Fibroblast of lung (primary cell): ENCODE results near the gene SULF2. TPM values are rescaled to one million over a fixed set of nuclear protein-coding genes. Genes with fewer than 3 reads are reported as not detected.

Experiments
- DNase-seq, 2 donors: peaks; one replicate each; pipeline versions ENCODE4 v3.0.0 to v3.0.0-alpha.2; 2010; ENCODE audit warnings: low read depth in 2 of 2
- H2AFZ ChIP-seq: 2 replicates; pipeline ENCODE4 v1.5.1; 2012; ENCODE audit warnings: low read length, control low read depth, inconsistent platforms
- H3K27ac ChIP-seq: 2 replicates; pipeline ENCODE4 v1.5.1; 2011; ENCODE audit warnings: low read length, control low read depth; ENCODE audit not compliant: insufficient read depth
- H3K27me3 ChIP-seq: 2 replicates; pipeline ENCODE4 v1.5.1; 2011; ENCODE audit warnings: mild to moderate bottlenecking, low read length; ENCODE audit not compliant: control insufficient read depth, insufficient read depth
- H3K36me3 ChIP-seq: 2 replicates; pipeline ENCODE4 v1.5.1; 2011; ENCODE audit warnings: low read length; ENCODE audit not compliant: control insufficient read depth, insufficient read depth
- H3K4me1 ChIP-seq: 2 replicates; pipeline ENCODE4 v1.5.1; 2011; ENCODE audit warnings: low read length; ENCODE audit not compliant: control insufficient read depth, insufficient read depth; ENCODE audit errors: extremely low read depth
- H3K4me2 ChIP-seq: 2 replicates; pipeline ENCODE4 v1.5.1; 2011; ENCODE audit warnings: low read length, control low read depth; ENCODE audit not compliant: insufficient read depth; ENCODE audit errors: extremely low read depth
- H3K4me3 ChIP-seq, 4 experiments: fragments of 200-600 bp in 1 of 4; sonication (generic) in 1 of 4; replicated peaks in 1 of 4; 2 replicates each; pipeline ENCODE4 v1.5.1; 2011 to 2016; ENCODE audit warnings: low read length in 4 of 4, low read depth in 3 of 4, mild to moderate bottlenecking in 3 of 4, control low read depth in 2 of 4, inconsistent platforms in 1 of 4, mixed read lengths in 1 of 4; ENCODE audit not compliant: insufficient read depth in 1 of 4; ENCODE audit errors: control extremely low read depth in 1 of 4
- H3K79me2 ChIP-seq: 2 replicates; pipeline ENCODE4 v1.5.1; 2012; ENCODE audit warnings: mild to moderate bottlenecking, low read length, inconsistent platforms; ENCODE audit not compliant: control insufficient read depth, insufficient read depth
- H3K9ac ChIP-seq: 2 replicates; pipeline ENCODE4 v1.5.1; 2011; ENCODE audit warnings: mild to moderate bottlenecking, low read length, control low read depth; ENCODE audit not compliant: insufficient read depth
- H3K9me3 ChIP-seq: 2 replicates; pipeline ENCODE4 v1.5.1; 2012; ENCODE audit warnings: low read depth, low read length; ENCODE audit not compliant: control insufficient read depth, insufficient read depth
- H4K20me1 ChIP-seq: 2 replicates; pipeline ENCODE4 v1.5.1; 2011; ENCODE audit warnings: low read length; ENCODE audit not compliant: control insufficient read depth, insufficient read depth; ENCODE audit errors: extremely low read depth
- EZH2 ChIP-seq: IDR thresholded peaks from 2 replicates; pipeline ENCODE4 v1.5.1; 2012; ENCODE audit warnings: low read length, control low read depth, mild to moderate bottlenecking; ENCODE audit errors: missing control alignments
- polyA plus RNA-seq, 2 donors: library from polyadenylated mRNA; depleted of rRNA in 1 of 2; stranded (reverse) in 1 of 2; unstranded in 1 of 2; fragments of >200 nt; gene quantifications; 2 replicates each; pipeline ENCODE4 v1.2.1, GENCODE V29; 2011 to 2012; ENCODE audit warnings: missing spikeins in 1 of 2
- total RNA-seq: library from RNA; depleted of rRNA; stranded (reverse); fragments of >200 nt; gene quantifications from 2 replicates; pipeline ENCODE4 v1.2.1, GENCODE V29; 2014
- TF ChIP-seq, protein P1 (sequence below), 2 donors: IDR thresholded peaks in 1 of 2; conservative IDR thresholded peaks in 1 of 2; 1 replicate in 1 of 2; 2 replicates in 1 of 2; pipeline ENCODE4 v1.5.1; 2011 to 2012; ENCODE audit warnings: low read length in 2 of 2, control low read depth in 1 of 2, inconsistent platforms in 1 of 2, low read depth in 1 of 2, mild to moderate bottlenecking in 1 of 2

The SULF2 gene
- total and polyA plus RNA-seq, 2 donors (not counting 1 experiment from before 2014, with no cell fraction given), result 0.26 to 9.6 TPM

GRCh38 chr20:47748069-47748468 is 37.2 kb downstream of the SULF2 start:
- H3K4me3 ChIP-seq, result no peak overlapping the region
- DNase-seq, result no peak
- no peak overlapping the region for H3K27ac ChIP-seq
- H4K20me1 ChIP-seq, result no peaks in the 10 kb centered on the region
- no peaks in the 10 kb centered on the region for H3K27me3 ChIP-seq
- no peaks in the 10 kb centered on the region for H3K9me3 ChIP-seq
- TF ChIP-seq, protein P1, sequence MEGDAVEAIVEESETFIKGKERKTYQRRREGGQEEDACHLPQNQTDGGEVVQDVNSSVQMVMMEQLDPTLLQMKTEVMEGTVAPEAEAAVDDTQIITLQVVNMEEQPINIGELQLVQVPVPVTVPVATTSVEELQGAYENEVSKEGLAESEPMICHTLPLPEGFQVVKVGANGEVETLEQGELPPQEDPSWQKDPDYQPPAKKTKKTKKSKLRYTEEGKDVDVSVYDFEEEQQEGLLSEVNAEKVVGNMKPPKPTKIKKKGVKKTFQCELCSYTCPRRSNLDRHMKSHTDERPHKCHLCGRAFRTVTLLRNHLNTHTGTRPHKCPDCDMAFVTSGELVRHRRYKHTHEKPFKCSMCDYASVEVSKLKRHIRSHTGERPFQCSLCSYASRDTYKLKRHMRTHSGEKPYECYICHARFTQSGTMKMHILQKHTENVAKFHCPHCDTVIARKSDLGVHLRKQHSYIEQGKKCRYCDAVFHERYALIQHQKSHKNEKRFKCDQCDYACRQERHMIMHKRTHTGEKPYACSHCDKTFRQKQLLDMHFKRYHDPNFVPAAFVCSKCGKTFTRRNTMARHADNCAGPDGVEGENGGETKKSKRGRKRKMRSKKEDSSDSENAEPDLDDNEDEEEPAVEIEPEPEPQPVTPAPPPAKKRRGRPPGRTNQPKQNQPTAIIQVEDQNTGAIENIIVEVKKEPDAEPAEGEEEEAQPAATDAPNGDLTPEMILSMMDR (conservative IDR thresholded peaks at IDR 0.05 in 1 of 2, IDR thresholded peaks at IDR 0.05 in 1 of 2; ENCODE audit: low read depth in 1 of 2, low read length in 2 of 2), result no peak
- TF ChIP-seq EZH2, result no peak
- H3K9ac ChIP-seq, result no peak overlapping the region
- no peaks in the 10 kb centered on the region for H3K36me3 ChIP-seq
- H2AFZ ChIP-seq, result no peak overlapping the region
- no peak overlapping the region for H3K4me2 ChIP-seq
- H3K4me1 ChIP-seq, result no peaks in the 10 kb centered on the region
- no peaks in the 10 kb centered on the region for H3K79me2 ChIP-seq

GRCh38 chr20:47747669-47748031 is 37.6 kb downstream of the SULF2 start:
- H3K79me2 ChIP-seq, result no peaks in the 10 kb centered on the region
- H3K9ac ChIP-seq, result no peak overlapping the region
- H3K27me3 ChIP-seq, result no peaks in the 10 kb centered on the region
- H2AFZ ChIP-seq, result no peak overlapping the region
- H3K36me3 ChIP-seq, result no peaks in the 10 kb centered on the region
- no peak for TF ChIP-seq EZH2
- TF ChIP-seq, protein P1 (conservative IDR thresholded peaks at IDR 0.05 in 1 of 2, IDR thresholded peaks at IDR 0.05 in 1 of 2; ENCODE audit: low read depth in 1 of 2, low read length in 2 of 2), result no peak
- H3K27ac ChIP-seq, result no peak overlapping the region
- DNase-seq, result no peak
- H3K4me2 ChIP-seq, result no peak overlapping the region
- no peaks in the 10 kb centered on the region for H4K20me1 ChIP-seq
- no peak overlapping the region for H3K4me3 ChIP-seq
- H3K9me3 ChIP-seq, result no peaks in the 10 kb centered on the region
- H3K4me1 ChIP-seq, result no peaks in the 10 kb centered on the region

GRCh38 chr20:47744803-47745202 is 40.5 kb downstream of the SULF2 start:
- Histone ChIP-seq H4K20me1 (no peaks in the 10 kb centered on the region), H3K4me3 (no peak overlapping the region), H3K36me3 (no peaks in the 10 kb centered on the region), H3K4me1 (no peaks in the 10 kb centered on the region), H3K27ac (no peak overlapping the region), H2AFZ (no peak overlapping the region), H3K79me2 (no peaks in the 10 kb centered on the region), H3K4me2 (no peak overlapping the region), H3K27me3 (no peaks in the 10 kb centered on the region), H3K9me3 (no peaks in the 10 kb centered on the region), H3K9ac (no peak overlapping the region)
- TF ChIP-seq, protein P1 (conservative IDR thresholded peaks at IDR 0.05 in 1 of 2, IDR thresholded peaks at IDR 0.05 in 1 of 2; ENCODE audit: low read depth in 1 of 2, low read length in 2 of 2), result no peak
- TF ChIP-seq EZH2, result no peak
- no peak for DNase-seq
